Endothelial cell of umbilical vein (primary cell): Measurements from ENCODE around the gene PAN3. TPM values are rescaled to one million over a fixed set of nuclear protein-coding genes. Genes with fewer than 3 reads are reported as not detected.

Source experiments
- BruUV-seq: library from RNA; stranded (reverse); fragments of 400-500 nt; replicated peaks from 2 replicates; lab custom pipeline; 2021; lab: Mats Ljungman, UMichigan
- CTCF ChIA-PET: fragments of 300-600, 350-600 bp; sonication (Branson Sonifier 250); formaldehyde crosslinking; loops from one replicate; lab custom pipeline; 2021; ENCODE audit warnings: antibody characterized with exemption, inconsistent platforms; lab: Charles Lee
- POLR2A ChIA-PET: fragments of 300-600, 350-600 bp; sonication (Branson Sonifier 250); formaldehyde crosslinking; loops from one replicate; lab custom pipeline; 2021; ENCODE audit warnings: antibody characterized with exemption, inconsistent platforms; lab: Charles Lee
- DNase-seq: peaks from one replicate; pipeline ENCODE4 v3.0.0-alpha.2; 2011; ENCODE audit warnings: low read depth, low spot score
- FAIRE-seq: peaks from 2 replicates; lab custom pipeline; 2011; peaks lifted over from hg19 to GRCh38; lab: Jason Lieb, UNC
- H2AFZ ChIP-seq: 2 replicates; pipeline ENCODE4 v1.6.0; 2012; ENCODE audit warnings: low read depth, low read length, control low read depth, inconsistent platforms
- H3K27ac ChIP-seq: 2 replicates; pipeline ENCODE4 v1.5.1; 2011; ENCODE audit warnings: low read depth, mild to moderate bottlenecking, control low read depth, low read length, moderate library complexity; ENCODE audit not compliant: insufficient read depth
- H3K27me3 ChIP-seq, 2 experiments: 2 replicates each; pipeline versions ENCODE4 v1.6.0 to v1.6.1; 2011; ENCODE audit warnings: low read length in 2 of 2, mixed read lengths in 1 of 2; ENCODE audit not compliant: control insufficient read depth in 2 of 2, insufficient read depth in 2 of 2
- H3K36me3 ChIP-seq, 2 experiments: 2 replicates in 1 of 2; 3 replicates in 1 of 2; pipeline ENCODE4 v1.5.1; 2011; ENCODE audit warnings: low read length in 2 of 2, mild to moderate bottlenecking in 1 of 2, moderate library complexity in 1 of 2; ENCODE audit not compliant: control insufficient read depth in 2 of 2, insufficient read depth in 2 of 2; ENCODE audit errors: extremely low read depth in 1 of 2
- H3K4me1 ChIP-seq: 3 replicates; pipeline ENCODE4 v1.5.1; 2011; ENCODE audit warnings: mild to moderate bottlenecking, low read length; ENCODE audit not compliant: control insufficient read depth, insufficient read depth; ENCODE audit errors: extremely low read depth
- H3K4me2 ChIP-seq: 2 replicates; pipeline ENCODE4 v1.6.1; 2011; ENCODE audit warnings: low read length, control low read depth, mixed read lengths; ENCODE audit not compliant: insufficient read depth
- H3K4me3 ChIP-seq, 3 experiments: fragments of 200-600 bp in 1 of 3; sonication (generic), shearing (Covaris generic) in 1 of 3; replicated peaks in 1 of 3; 2 replicates each; pipeline ENCODE4 v1.5.1; 2011 to 2016; ENCODE audit warnings: control low read depth in 3 of 3, low read length in 3 of 3, mild to moderate bottlenecking in 2 of 3, inconsistent platforms in 1 of 3, low read depth in 1 of 3, moderate library complexity in 1 of 3; ENCODE audit not compliant: insufficient read depth in 1 of 3
- H3K79me2 ChIP-seq: 2 replicates; pipeline ENCODE4 v1.6.0; 2012; ENCODE audit warnings: low read length, inconsistent platforms; ENCODE audit not compliant: control insufficient read depth, insufficient read depth
- H3K9ac ChIP-seq: replicated peaks from 2 replicates; pipeline ENCODE3; 2011; ENCODE audit warnings: low read length, control low read depth; ENCODE audit not compliant: insufficient read depth; ENCODE audit errors: extremely low read depth
- H3K9me1 ChIP-seq: replicated peaks from 3 replicates; pipeline ENCODE4 v1.6.0; 2011; ENCODE audit warnings: mild to moderate bottlenecking, low read length; ENCODE audit not compliant: control insufficient read depth, insufficient read depth; ENCODE audit errors: extremely low read depth
- H3K9me3 ChIP-seq: replicated peaks from 2 replicates; pipeline ENCODE4 v1.5.1; 2012; ENCODE audit warnings: low read length, inconsistent platforms; ENCODE audit not compliant: control insufficient read depth, insufficient read depth
- H4K20me1 ChIP-seq: replicated peaks from 2 replicates; pipeline ENCODE3; 2011; ENCODE audit warnings: mild to moderate bottlenecking, low read length; ENCODE audit not compliant: control insufficient read depth, insufficient read depth; ENCODE audit errors: extremely low read depth
- EZH2 ChIP-seq: IDR thresholded peaks from 2 replicates; pipeline ENCODE4 v1.6.1; 2012; ENCODE audit warnings: borderline replicate concordance, low read depth, mild to moderate bottlenecking, moderate library complexity, low read length, inconsistent platforms; ENCODE audit not compliant: severe bottlenecking
- FOS ChIP-seq: IDR thresholded peaks from 2 replicates; pipeline ENCODE4 v1.6.1; 2011; ENCODE audit warnings: mild to moderate bottlenecking, low read length, moderate library complexity, borderline replicate concordance; ENCODE audit not compliant: insufficient read depth
- GATA2 ChIP-seq: IDR thresholded peaks from 2 replicates; pipeline ENCODE4 v1.7.0; 2011; ENCODE audit warnings: low read depth, mild to moderate bottlenecking, moderate library complexity, mixed read lengths, low read length; ENCODE audit not compliant: insufficient read length, insufficient read depth
- JUN ChIP-seq: IDR thresholded peaks from 2 replicates; pipeline ENCODE4 v1.6.1; 2011; ENCODE audit warnings: borderline replicate concordance, low read depth; ENCODE audit not compliant: insufficient read length, insufficient read depth
- MYC ChIP-seq: IDR thresholded peaks from one replicate; pipeline ENCODE4 v1.6.1; 2011; ENCODE audit warnings: mild to moderate bottlenecking, low read depth, low read length
- POLR2A ChIP-seq: IDR thresholded peaks from 2 replicates; pipeline ENCODE4 v1.6.1; 2012; ENCODE audit warnings: low read depth, mild to moderate bottlenecking, control low read depth, low read length
- POLR2AphosphoS5 ChIP-seq: IDR thresholded peaks from 2 replicates; pipeline ENCODE4 v1.6.1; 2012; ENCODE audit warnings: low read depth, mild to moderate bottlenecking, control low read depth, low read length, moderate library complexity; ENCODE audit not compliant: insufficient read depth
- dilution Hi-C: fragments of 300-500 bp; cut with MboI; formaldehyde crosslinking; loops from one replicate; pipeline ENCODE4 v1.15.0; 2019; ENCODE audit warnings: low sequenced_read_pairs; ENCODE audit not compliant: extremely low pct_ligation_motif_present
- intact Hi-C: fragments of 100-400 bp; cut with micrococcal nuclease; formaldehyde crosslinking; loops from one replicate; pipeline ENCODE4 v1.10.0; 2022
- polyA plus RNA-seq, 4 experiments: library from polyadenylated mRNA; depleted of rRNA in 3 of 4; stranded (reverse) in 3 of 4; unstranded in 1 of 4; fragments of >200 nt; gene quantifications; 2 replicates each; pipeline versions ENCODE4 v1.2.1 to v1.2.3, GENCODE V29; 2011 to 2012; ENCODE audit warnings: missing spikeins in 1 of 4
- total RNA-seq: library from RNA; stranded (reverse); gene quantifications from 2 replicates; pipeline ENCODE4 v1.2.3, GENCODE V29; 2021
- TF ChIP-seq, protein P1 (sequence below), 2 donors: IDR thresholded peaks; 1 replicate in 1 of 2; 2 replicates in 1 of 2; pipeline ENCODE4 v1.5.1; 2011; ENCODE audit warnings: low read length in 2 of 2, mild to moderate bottlenecking in 2 of 2, moderate library complexity in 2 of 2, control low read depth in 1 of 2, inconsistent platforms in 1 of 2, low read depth in 1 of 2; ENCODE audit not compliant: insufficient read depth in 1 of 2; ENCODE audit errors: extremely low read depth in 1 of 2
- TF ChIP-seq, protein P2 (sequence below): IDR thresholded peaks from 2 replicates; pipeline ENCODE4 v1.6.1; 2011; ENCODE audit not compliant: insufficient read depth, insufficient read length

Gene PAN3
- total and polyA plus RNA-seq, 2 donors (not counting 3 experiments of a cell fraction or from before 2014, with no cell fraction given), result 8.5 to 31.9 TPM

DNA sequence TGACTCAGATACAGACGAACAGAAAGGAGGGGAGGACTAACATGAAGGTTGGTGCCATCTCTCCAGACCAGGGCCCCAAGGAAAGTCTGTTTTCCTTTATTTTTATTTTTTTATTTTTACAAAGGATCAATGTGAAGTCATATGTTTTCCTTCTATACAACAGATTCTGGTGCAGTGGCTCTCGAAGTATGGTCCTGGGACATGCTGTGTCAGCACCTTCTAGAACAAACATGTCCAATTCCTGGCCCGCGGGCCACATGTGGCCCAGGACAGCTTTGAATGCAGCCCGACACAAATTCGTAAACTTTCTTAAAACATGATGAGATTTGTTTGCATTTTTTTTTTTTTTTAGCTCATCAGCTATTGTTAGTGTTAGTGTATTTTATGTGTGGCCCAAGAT is 181.9 kb downstream of the PAN3 start:
- Histone ChIP-seq H3K4me3 (no peak overlapping the region), H4K20me1 (no peaks in the 10 kb centered on the region), H2AFZ (no peak overlapping the region), H3K27ac (no peak overlapping the region), H3K9me3 (no peaks in the 10 kb centered on the region), H3K4me1 (peaks cover 41% of the 10 kb centered on the region), H3K9me1 (no peaks in the 10 kb centered on the region), H3K36me3 (peaks cover 2 to 4% of the 10 kb centered on the region in 2 experiments), H3K4me2 (no peak overlapping the region), H3K27me3 (no peaks in the 10 kb centered on the region), H3K9ac (no peak overlapping the region), H3K79me2 (no peaks in the 10 kb centered on the region)
- intact Hi-C loops (no loop called here), dilution Hi-C loops (loop anchor here (25.0 kb wide), 1 partner anchor 167 kb away; the partner anchor contains the start of gene FLT1)
- no peak for DNase-seq
- POLR2A ChIA-PET, result no interaction called here
- no TSS peak for BruUV-seq
- TF ChIP-seq FOS (no peak), JUN (no peak)
- TF ChIP-seq, protein P1, sequence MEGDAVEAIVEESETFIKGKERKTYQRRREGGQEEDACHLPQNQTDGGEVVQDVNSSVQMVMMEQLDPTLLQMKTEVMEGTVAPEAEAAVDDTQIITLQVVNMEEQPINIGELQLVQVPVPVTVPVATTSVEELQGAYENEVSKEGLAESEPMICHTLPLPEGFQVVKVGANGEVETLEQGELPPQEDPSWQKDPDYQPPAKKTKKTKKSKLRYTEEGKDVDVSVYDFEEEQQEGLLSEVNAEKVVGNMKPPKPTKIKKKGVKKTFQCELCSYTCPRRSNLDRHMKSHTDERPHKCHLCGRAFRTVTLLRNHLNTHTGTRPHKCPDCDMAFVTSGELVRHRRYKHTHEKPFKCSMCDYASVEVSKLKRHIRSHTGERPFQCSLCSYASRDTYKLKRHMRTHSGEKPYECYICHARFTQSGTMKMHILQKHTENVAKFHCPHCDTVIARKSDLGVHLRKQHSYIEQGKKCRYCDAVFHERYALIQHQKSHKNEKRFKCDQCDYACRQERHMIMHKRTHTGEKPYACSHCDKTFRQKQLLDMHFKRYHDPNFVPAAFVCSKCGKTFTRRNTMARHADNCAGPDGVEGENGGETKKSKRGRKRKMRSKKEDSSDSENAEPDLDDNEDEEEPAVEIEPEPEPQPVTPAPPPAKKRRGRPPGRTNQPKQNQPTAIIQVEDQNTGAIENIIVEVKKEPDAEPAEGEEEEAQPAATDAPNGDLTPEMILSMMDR (IDR thresholded peaks at IDR 0.05; ENCODE audit: extremely low read depth in 1 of 2, insufficient read depth in 1 of 2, low read depth in 1 of 2, low read length in 2 of 2), result no peak
- peak; percentile 12 for FAIRE-seq
- CTCF ChIA-PET, result no interaction called here

DNA sequence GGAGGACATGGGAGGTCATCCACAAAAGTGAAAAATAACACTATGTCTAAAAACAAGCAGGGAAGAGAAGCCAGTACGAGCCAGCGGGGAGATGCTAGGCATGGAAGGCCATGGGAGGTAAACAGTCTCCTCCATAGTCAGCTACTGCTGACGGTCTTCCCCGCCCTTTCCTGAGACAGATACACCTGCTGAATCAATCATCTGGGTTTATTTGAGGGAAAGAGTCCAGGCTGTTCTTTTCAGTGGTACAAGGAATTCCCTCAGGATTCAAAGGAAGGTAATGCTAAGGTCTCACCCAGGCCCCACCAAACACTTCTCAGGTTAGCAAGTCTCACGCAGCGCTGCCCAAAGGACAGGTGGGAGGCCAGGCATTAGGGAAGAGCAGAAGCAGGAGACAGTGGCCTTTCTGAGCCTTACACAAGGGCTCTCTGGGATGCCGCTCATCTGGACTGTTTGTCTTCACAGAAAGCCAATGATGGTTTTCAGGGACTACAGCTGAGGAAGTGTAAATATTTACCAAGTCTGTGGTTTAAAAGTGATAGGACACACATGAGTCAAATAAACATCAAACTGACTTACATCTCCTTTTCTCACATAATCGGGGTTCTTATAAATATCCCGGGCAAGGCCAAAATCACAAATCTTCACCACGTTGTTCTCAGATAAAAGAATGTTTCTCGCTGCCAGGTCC is 182.7 kb downstream of the PAN3 start:
- intact Hi-C loops, result no loop called here

More for the DNA sequence above, 182.7 kb downstream of the PAN3 start:
- BruUV-seq, result no TSS peak
- peaks cover 42% of the 10 kb centered on the region for H3K4me1 ChIP-seq
- no peak overlapping the region for H3K4me2 ChIP-seq
- no peaks in the 10 kb centered on the region for H4K20me1 ChIP-seq
- no peak overlapping the region for H3K27ac ChIP-seq
- CTCF ChIA-PET, result interaction anchor here (1.9 kb wide), 1 partner anchor 71 kb away, joined by 5 read pairs; no protein-coding TSS in a partner anchor
- H3K9ac ChIP-seq, result no peak overlapping the region
- H3K4me3 ChIP-seq, result no peak overlapping the region
- FAIRE-seq (peak; percentile 31), DNase-seq (no peak)
- H3K36me3 ChIP-seq, result peaks cover 2 to 4% of the 10 kb centered on the region in 2 experiments
- no peaks in the 10 kb centered on the region for H3K79me2 ChIP-seq
- dilution Hi-C loops, result loop anchor here (25.0 kb wide), 1 partner anchor 166 kb away; the partner anchor contains the start of gene FLT1
- H3K9me3 ChIP-seq, result no peaks in the 10 kb centered on the region
- TF ChIP-seq JUN (no peak), POLR2AphosphoS5 (no peak), POLR2A (no peak), GATA2 (no peak), MYC (no peak), EZH2 (no peak), FOS (no peak)
- TF ChIP-seq, protein P2, sequence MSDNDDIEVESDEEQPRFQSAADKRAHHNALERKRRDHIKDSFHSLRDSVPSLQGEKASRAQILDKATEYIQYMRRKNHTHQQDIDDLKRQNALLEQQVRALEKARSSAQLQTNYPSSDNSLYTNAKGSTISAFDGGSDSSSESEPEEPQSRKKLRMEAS, result no peak
- TF ChIP-seq, protein P1 (IDR thresholded peaks at IDR 0.05; ENCODE audit: extremely low read depth in 1 of 2, insufficient read depth in 1 of 2, low read depth in 1 of 2, low read length in 2 of 2), result no peak
- no peaks in the 10 kb centered on the region for H3K9me1 ChIP-seq
- POLR2A ChIA-PET, result no interaction called here
- no peaks in the 10 kb centered on the region for H3K27me3 ChIP-seq
- H2AFZ ChIP-seq, result no peak overlapping the region
